Measurements from ENCODE around the gene NFKBIE.

GRCh38 chr6:44272529-44272928 is 7.2 kb upstream of the NFKBIE start:
- TF ChIP-seq GABPA (IDR thresholded peaks at IDR 0.05; ENCODE audit: low read depth) (no peak), CTCF (IDR thresholded peaks at IDR 0.05; ENCODE audit: insufficient read depth, low read length) (no peak), REST (IDR thresholded peaks at IDR 0.05; ENCODE audit: insufficient replicate concordance, low read depth) (no peak), POLR2AphosphoS5 (IDR thresholded peaks at IDR 0.05; ENCODE audit: low read depth) (no peak)

Measured in HL-60 (cell line).